ENCODE results near the gene PRELP. TPM values are rescaled to one million over a fixed set of nuclear protein-coding genes. Genes with fewer than 3 reads are reported as not detected.

PRELP gene
- total RNA-seq, 1 experiment from 2014 or later = not detected

DNA sequence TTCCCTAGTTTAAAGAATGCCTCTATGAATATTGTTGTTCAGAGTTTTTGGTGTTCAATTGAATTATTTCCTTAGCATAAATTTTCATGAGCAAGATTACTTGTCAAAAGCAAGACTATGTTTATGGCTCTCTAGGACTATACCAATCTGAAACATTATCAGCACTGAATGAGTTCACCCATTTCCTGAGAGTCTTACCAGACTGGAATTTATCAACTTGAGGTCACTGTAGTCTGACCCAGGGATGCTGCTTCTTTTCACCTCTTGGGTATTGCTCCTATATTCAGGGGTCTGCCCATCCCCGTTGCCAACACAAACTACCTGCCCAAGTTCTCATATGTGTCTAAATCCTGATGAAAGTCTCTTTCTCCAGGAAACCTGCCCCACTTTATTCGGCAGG, 61.0 kb downstream of the PRELP start:
- no peaks in the 10 kb centered on the region for H3K27me3 ChIP-seq (ENCODE audit: control insufficient read depth, insufficient read depth, low read length)
- POLR2A ChIA-PET = no interaction called here
- no peak overlapping the region for H3K27ac ChIP-seq (ENCODE audit: low read length)
- CTCF ChIA-PET = no interaction called here
- BruUV-seq (replicated peaks) = no TSS peak
- no peaks in the 10 kb centered on the region for H3K36me3 ChIP-seq (ENCODE audit: control insufficient read depth, insufficient read depth, low read length)
- TF ChIP-seq TCF7L2 (IDR thresholded peaks at IDR 0.05; ENCODE audit: low read depth, low read length) (no peak), SIN3A (IDR thresholded peaks at IDR 0.05; ENCODE audit: borderline replicate concordance, insufficient read depth, low read depth, low read length) (no peak), POLR2AphosphoS5 (IDR thresholded peaks at IDR 0.05; ENCODE audit: low read depth, low read length) (no peak)
- TF ChIP-seq, protein P1, sequence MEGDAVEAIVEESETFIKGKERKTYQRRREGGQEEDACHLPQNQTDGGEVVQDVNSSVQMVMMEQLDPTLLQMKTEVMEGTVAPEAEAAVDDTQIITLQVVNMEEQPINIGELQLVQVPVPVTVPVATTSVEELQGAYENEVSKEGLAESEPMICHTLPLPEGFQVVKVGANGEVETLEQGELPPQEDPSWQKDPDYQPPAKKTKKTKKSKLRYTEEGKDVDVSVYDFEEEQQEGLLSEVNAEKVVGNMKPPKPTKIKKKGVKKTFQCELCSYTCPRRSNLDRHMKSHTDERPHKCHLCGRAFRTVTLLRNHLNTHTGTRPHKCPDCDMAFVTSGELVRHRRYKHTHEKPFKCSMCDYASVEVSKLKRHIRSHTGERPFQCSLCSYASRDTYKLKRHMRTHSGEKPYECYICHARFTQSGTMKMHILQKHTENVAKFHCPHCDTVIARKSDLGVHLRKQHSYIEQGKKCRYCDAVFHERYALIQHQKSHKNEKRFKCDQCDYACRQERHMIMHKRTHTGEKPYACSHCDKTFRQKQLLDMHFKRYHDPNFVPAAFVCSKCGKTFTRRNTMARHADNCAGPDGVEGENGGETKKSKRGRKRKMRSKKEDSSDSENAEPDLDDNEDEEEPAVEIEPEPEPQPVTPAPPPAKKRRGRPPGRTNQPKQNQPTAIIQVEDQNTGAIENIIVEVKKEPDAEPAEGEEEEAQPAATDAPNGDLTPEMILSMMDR (IDR thresholded peaks at IDR 0.05) = no peak
- TF ChIP-seq, protein P2, sequence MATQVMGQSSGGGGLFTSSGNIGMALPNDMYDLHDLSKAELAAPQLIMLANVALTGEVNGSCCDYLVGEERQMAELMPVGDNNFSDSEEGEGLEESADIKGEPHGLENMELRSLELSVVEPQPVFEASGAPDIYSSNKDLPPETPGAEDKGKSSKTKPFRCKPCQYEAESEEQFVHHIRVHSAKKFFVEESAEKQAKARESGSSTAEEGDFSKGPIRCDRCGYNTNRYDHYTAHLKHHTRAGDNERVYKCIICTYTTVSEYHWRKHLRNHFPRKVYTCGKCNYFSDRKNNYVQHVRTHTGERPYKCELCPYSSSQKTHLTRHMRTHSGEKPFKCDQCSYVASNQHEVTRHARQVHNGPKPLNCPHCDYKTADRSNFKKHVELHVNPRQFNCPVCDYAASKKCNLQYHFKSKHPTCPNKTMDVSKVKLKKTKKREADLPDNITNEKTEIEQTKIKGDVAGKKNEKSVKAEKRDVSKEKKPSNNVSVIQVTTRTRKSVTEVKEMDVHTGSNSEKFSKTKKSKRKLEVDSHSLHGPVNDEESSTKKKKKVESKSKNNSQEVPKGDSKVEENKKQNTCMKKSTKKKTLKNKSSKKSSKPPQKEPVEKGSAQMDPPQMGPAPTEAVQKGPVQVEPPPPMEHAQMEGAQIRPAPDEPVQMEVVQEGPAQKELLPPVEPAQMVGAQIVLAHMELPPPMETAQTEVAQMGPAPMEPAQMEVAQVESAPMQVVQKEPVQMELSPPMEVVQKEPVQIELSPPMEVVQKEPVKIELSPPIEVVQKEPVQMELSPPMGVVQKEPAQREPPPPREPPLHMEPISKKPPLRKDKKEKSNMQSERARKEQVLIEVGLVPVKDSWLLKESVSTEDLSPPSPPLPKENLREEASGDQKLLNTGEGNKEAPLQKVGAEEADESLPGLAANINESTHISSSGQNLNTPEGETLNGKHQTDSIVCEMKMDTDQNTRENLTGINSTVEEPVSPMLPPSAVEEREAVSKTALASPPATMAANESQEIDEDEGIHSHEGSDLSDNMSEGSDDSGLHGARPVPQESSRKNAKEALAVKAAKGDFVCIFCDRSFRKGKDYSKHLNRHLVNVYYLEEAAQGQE (IDR thresholded peaks at IDR 0.05; ENCODE audit: insufficient read depth in 1 of 2, low read depth in 2 of 2, low read length in 1 of 2) = no peak
- intact Hi-C loops (cut with micrococcal nuclease; ENCODE audit: unreplicated experiment) (no loop called here), in situ Hi-C loops (cut with HindIII; ENCODE audit: low pct_unique_long_range_greater_than_20kb, low sequenced_read_pairs) (no loop called here)
- ATAC-seq (no peak), DNase-seq (ENCODE audit: low read depth, low spot score) (no peak)
- no peaks in the 10 kb centered on the region; the same call in 1 of the 2 replicates for H3K4me1 ChIP-seq (ENCODE audit: control insufficient read depth, insufficient read depth, low read length)
- no peak overlapping the region for H3K4me3 ChIP-seq (ENCODE audit: low read depth in 2 of 2, low read length in 2 of 2)
- H3K9me3 ChIP-seq (ENCODE audit: control insufficient read depth, insufficient read depth, low read depth, low read length) = no peaks in the 10 kb centered on the region

DNA sequence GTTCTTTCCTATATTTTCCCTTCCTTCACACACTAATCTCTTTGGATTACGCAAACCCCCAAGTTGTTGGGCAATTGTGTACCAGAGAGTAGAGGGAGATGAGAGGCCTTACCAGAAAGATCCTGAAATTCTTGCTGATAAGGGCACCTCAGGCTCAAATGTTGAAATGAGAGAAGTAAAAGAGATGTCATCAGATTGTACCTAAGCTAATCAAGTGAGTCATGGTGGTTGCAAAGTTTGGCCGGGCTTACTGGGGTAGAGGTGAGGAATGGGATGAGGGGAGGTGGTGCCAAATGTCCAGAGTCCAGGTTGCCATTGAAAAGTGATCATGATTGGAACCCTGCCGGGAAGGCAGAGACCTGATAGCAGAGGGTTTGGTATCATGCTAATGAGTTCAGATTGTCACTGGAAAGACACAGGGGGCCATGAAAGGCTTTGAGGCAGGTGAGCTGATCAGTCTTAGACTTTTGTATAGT, 61.4 kb downstream of the PRELP start:
- intact Hi-C loops (cut with micrococcal nuclease; ENCODE audit: unreplicated experiment) = no loop called here
- H3K4me3 ChIP-seq (ENCODE audit: low read depth in 2 of 2, low read length in 2 of 2) = no peak overlapping the region
- TF ChIP-seq, protein P1 (IDR thresholded peaks at IDR 0.05) = no peak
- TF ChIP-seq POLR2AphosphoS5 (IDR thresholded peaks at IDR 0.05; ENCODE audit: low read depth, low read length) (no peak), SIN3A (IDR thresholded peaks at IDR 0.05; ENCODE audit: borderline replicate concordance, insufficient read depth, low read depth, low read length) (no peak), TCF7L2 (IDR thresholded peaks at IDR 0.05; ENCODE audit: low read depth, low read length) (no peak)
- TF ChIP-seq, protein P2 (IDR thresholded peaks at IDR 0.05; ENCODE audit: insufficient read depth in 1 of 2, low read depth in 2 of 2, low read length in 1 of 2) = no peak
- no peak for DNase-seq (ENCODE audit: low read depth, low spot score)
- no TSS peak for BruUV-seq (replicated peaks)
- CTCF ChIA-PET = no interaction called here
- H3K36me3 ChIP-seq (ENCODE audit: control insufficient read depth, insufficient read depth, low read length) = no peaks in the 10 kb centered on the region
- no peak for ATAC-seq
- POLR2A ChIA-PET = interaction anchor here (0.6 kb wide), 1 partner anchor 682 kb away, joined by 3 read pairs; no protein-coding TSS in a partner anchor
- H3K27me3 ChIP-seq (ENCODE audit: control insufficient read depth, insufficient read depth, low read length) = no peaks in the 10 kb centered on the region
- H3K9me3 ChIP-seq (ENCODE audit: control insufficient read depth, insufficient read depth, low read depth, low read length) = no peaks in the 10 kb centered on the region
- in situ Hi-C loops (cut with HindIII; ENCODE audit: low pct_unique_long_range_greater_than_20kb, low sequenced_read_pairs) = no loop called here
- H3K27ac ChIP-seq (ENCODE audit: low read length) = no peak overlapping the region
- H3K4me1 ChIP-seq (ENCODE audit: control insufficient read depth, insufficient read depth, low read length) = no peaks in the 10 kb centered on the region; the same call in 1 of the 2 replicates
